ENCODE measurements around the gene ANAPC13.

GRCh38 chr3:134453631-134454030 is 32.2 kb downstream of the ANAPC13 start:
- TF ChIP-seq POLR2A (IDR thresholded peaks at IDR 0.05) (no peak), CTCF (IDR thresholded peaks at IDR 0.05) (peak in 3 of 7 experiments; percentile 5 to 15 (median 8))

Measured in body of pancreas (tissue), 4 donors.